Testis (tissue), 2 donors: ENCODE data around the gene KDM2A.

ENCODE experiments used
- POLR2A ChIP-seq: fragments of 450-650 bp; IDR thresholded peaks from one replicate; pipeline ENCODE4 v1.6.1; 2017; ENCODE audit warnings: antibody characterized with exemption, mild to moderate bottlenecking, moderate library complexity
- TF ChIP-seq, protein P1 (sequence below), 3 experiments: fragments of 450-650 bp in 2 of 3; fragments of 200-600 bp in 1 of 3; sonication (generic) in 1 of 3; IDR thresholded peaks; one replicate each; pipeline ENCODE4 v1.5.1; 2016 to 2019; ENCODE audit warnings: antibody characterized with exemption in 3 of 3, mild to moderate bottlenecking in 2 of 3, moderate library complexity in 1 of 3

GRCh38 chr11:67079065-67079705 is 39.9 kb upstream of the KDM2A start:
- TF ChIP-seq POLR2A: no peak
- TF ChIP-seq, protein P1, sequence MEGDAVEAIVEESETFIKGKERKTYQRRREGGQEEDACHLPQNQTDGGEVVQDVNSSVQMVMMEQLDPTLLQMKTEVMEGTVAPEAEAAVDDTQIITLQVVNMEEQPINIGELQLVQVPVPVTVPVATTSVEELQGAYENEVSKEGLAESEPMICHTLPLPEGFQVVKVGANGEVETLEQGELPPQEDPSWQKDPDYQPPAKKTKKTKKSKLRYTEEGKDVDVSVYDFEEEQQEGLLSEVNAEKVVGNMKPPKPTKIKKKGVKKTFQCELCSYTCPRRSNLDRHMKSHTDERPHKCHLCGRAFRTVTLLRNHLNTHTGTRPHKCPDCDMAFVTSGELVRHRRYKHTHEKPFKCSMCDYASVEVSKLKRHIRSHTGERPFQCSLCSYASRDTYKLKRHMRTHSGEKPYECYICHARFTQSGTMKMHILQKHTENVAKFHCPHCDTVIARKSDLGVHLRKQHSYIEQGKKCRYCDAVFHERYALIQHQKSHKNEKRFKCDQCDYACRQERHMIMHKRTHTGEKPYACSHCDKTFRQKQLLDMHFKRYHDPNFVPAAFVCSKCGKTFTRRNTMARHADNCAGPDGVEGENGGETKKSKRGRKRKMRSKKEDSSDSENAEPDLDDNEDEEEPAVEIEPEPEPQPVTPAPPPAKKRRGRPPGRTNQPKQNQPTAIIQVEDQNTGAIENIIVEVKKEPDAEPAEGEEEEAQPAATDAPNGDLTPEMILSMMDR (IDR thresholded peaks at IDR 0.05): no peak
